Adrenal gland (tissue), 5 donors: ENCODE data around the gene CSAD.

Source experiments
- CTCF ChIP-seq, 6 experiments: fragments of 450-650 bp in 4 of 6; fragments of 200-600 bp in 2 of 6; sonication (generic) in 1 of 6; IDR thresholded peaks; 1 replicate in 5 of 6; 2 replicates in 1 of 6; pipeline versions ENCODE4 v1.5.1 to v1.8.0; 2016 to 2021; ENCODE audit warnings: antibody characterized with exemption in 6 of 6, mild to moderate bottlenecking in 2 of 6, moderate library complexity in 1 of 6
- POLR2A ChIP-seq, 2 donors: fragments of 450-650 bp; IDR thresholded peaks; one replicate each; pipeline ENCODE4 v1.6.1; 2017; ENCODE audit warnings: antibody characterized with exemption in 2 of 2, mild to moderate bottlenecking in 2 of 2, moderate library complexity in 1 of 2
- donor health status: DM: no; HTN: no; CAD: no.

DNA sequence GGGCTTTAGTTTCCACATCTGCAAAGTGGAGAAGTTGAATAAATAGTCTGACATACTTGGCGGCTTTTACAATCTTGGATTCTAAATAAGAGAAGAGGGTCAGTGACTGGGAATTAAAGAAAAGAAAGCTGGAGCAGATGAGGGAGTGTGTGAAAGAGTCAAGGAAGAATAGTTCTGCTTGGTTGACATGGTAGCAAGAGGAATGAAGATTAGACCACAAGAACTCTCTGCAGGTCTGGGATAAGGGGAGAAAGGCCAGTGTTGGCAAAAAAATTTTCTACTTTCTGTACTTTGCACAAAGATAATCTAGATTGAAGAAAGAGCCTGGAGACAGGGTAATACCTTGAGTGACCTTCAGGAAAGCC is 20.4 kb upstream of the CSAD start:
- no peak for TF ChIP-seq CTCF (IDR thresholded peaks at IDR 0.05)
- no peak for TF ChIP-seq POLR2A (IDR thresholded peaks at IDR 0.05)
